Ramos (cell line): ENCODE measurements around the gene METTL24.
"Not testable (repeated sequence)": the region's sequence is repeated elsewhere in the genome, so short reads cannot be mapped to it uniquely, and the experiment has no call there.

Experiments used
- in situ Hi-C: fragments of 300-500 bp; cut with MboI; formaldehyde crosslinking; loops from one replicate; pipeline ENCODE4 v1.14.3; 2022; ENCODE audit warnings: low sequenced_read_pairs; ENCODE audit not compliant: unreplicated experiment

METTL24 gene

DNA sequence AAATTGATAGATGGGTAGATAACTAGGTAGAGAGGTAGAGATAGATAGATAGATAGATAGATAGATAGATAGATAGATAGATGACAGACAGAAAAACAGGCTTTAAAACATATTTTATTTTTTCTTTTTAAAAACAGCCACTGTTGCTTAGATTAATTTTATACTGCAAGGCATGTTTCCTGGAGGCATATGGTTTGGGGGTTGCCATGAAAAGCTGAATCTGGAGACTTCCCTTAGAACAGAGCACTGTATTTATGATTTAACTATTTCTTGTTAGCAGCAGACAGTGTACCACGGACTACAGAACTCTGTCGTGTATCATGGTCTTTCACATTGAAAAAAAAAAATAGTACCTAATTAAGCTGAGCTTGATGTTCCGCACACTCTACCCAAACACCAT is 38.8 kb downstream of the METTL24 start:
- in situ Hi-C loops = no loop called here

DNA sequence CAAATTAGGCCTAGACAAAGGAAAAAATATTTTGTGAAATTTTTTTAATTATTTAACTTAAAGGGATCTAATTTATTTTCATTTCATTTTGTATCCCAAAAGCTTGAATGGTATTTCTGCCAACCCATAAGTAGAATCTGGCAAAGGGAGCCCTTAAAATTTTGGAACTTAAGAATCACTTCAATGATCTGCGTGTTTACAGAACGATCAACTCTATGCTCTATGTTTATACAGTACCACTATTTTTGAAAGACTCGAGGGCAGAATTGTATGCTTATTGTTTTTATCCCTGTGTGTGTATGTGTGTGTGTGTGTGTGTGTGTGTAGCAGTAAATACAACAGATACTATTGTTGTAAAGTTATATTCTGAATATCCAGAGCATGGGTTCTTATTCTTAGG is 39.2 kb downstream of the METTL24 start:
- in situ Hi-C loops = no loop called here

DNA sequence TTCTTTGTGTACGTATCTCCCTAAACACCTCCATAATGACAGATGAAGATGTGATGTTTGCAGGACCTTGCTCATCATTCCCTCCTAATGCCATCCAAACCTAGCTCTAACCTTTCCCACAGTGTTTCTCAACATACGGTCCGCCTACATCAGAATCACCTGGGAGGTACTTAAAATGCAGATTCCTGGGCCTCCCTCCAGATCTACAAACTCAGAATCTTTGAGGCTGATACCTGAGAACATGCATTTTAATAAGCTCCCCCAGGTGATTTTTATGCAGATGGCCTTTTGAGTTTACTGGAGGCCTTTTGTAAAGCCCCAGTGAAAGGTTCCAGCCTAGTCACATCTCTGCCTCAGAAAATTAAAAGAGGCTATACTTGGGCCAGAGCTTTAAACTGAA is 40.5 kb downstream of the METTL24 start:
- in situ Hi-C loops = no loop called here

DNA sequence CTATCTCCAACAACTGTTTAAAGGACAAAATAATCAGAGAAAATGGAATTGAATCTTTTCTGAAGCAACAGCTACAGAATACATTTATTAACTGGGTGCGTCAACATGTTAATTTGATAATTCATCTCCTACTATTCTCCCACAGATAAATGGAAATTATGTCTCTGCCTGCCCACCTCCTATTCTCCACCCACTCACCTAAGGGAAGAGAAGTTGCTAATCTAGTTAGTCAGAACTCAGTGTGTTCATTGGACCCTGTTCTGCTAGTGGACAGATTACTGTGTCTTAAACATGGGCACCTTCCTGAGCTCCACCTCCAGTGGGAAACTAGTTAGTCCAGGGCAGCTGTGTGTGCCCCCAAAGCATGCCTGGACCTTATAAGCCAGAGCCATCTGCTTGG is 41.0 kb downstream of the METTL24 start:
- in situ Hi-C loops = no loop called here

DNA sequence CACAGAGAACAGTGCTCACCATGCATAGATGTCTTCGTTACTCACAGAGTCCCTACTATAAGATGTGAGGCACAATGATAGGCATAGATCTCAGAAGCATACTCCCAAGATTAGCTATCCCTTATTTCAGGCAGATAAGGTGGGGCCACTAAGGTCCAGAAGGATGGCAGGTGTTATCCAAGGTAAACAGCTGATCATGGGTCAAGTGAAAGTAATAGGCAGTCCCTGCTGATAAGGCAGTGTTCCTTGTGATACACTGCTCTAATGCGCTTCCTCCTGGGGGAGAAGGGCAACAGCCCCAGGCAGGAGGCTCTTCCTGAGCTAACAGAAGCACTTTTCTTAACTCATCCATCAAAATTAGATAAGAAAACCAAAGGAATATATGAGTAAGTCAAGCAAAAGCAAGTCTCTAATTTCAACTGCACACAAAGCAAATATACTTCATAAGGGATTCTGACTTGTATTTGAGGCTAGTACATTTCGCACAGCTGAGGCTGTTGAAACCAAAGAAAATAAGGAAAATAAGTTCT is 42.2 kb downstream of the METTL24 start:
- in situ Hi-C loops = no loop called here

DNA sequence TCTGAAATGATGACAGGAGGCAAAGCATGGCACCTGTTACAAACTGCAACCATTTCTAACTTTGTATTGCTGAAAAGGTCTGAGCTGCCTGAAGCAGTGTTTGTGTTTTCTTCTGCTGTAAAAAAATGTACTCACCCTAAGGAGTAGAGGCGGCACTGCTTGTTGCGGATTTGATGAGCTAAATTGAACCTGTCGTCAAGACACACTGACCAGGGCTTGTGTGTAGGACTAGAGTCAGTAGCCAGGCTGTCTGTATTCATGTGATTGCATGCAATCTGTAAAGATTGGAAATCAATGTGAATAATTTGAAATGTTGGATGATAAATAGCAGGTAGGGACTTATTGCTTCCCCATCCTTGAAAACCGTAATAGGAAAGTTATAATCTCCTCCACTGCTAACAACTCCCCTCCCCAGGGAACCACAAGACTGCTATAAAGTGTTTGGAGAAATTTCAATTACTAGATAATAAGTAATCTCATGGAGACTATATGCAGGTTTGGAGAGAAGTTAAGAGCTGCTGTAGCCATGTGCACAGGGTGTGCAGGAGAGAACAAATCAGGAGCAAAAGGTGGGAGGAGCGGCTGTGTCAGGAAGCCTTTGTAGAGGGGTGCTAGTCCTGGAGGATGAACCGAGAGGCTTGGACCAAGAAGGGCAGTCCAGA is 42.8 kb downstream of the METTL24 start:
- in situ Hi-C loops = no loop called here

DNA sequence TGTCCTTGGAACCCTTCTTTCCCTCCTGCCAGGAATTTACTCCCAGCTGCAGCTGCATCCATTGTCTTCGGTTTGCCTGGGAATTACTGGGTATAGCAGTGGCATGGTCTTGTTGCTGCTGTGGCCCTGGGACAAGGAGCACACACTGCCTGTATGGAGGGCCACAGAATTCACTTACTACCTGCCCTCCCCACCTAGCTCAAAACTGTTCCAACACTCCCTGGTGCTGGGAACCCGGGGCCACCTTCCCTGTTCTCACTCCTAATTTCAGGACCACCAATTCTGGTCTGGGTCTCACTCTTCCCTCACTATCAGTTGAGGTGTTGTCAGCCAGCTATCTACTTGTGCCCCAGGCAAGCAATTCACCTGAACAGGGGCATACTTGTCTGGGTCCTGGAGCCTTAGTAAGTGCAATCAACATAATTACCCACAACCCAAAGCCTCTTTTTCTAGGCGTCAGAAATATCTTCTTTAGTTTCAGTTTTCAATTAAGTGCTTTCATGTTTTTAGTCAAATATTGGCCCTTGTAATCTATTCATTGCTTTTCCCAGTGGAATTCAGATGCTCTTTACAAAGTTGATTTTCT is 47.2 kb downstream of the METTL24 start:
- in situ Hi-C loops = no loop called here

DNA sequence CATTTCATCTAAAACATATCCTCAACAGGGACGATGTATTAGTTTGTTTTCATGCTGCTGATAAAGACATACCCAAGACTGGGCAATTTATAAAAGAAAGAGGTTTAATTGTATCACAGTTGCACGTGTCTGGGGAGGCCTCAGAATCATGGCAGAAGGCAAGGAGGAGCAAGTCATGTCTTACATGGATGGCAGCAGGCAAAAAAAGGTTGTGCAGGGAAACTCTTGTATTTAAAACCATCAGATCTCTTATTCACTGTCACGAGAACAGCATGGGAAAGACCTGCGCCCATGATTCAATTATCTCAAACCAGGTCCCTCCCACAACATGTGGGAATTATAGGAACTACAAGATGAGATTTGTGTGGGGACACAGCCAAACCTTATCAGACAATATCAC is 48.7 kb downstream of the METTL24 start:
- in situ Hi-C loops = not testable (repeated sequence)

DNA sequence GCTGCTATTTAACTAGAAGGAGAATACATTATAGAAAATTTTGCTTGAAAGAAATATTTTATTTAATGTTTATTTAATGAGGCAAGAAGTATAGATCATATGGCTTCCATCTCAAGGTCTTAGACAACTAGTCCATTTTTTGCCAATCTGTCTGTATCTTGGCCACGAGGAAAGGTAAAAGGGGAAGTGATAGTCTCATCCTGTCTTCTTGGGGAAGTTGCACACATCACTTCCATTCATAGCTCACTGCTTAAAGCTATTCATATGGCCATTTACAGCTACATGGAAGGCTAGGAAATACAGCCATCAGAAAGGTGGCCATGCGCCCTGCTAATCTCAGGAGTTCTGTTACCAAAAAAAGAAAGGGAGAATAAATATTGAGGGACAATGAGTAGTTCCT is 50.8 kb downstream of the METTL24 start:
- in situ Hi-C loops = no loop called here

DNA sequence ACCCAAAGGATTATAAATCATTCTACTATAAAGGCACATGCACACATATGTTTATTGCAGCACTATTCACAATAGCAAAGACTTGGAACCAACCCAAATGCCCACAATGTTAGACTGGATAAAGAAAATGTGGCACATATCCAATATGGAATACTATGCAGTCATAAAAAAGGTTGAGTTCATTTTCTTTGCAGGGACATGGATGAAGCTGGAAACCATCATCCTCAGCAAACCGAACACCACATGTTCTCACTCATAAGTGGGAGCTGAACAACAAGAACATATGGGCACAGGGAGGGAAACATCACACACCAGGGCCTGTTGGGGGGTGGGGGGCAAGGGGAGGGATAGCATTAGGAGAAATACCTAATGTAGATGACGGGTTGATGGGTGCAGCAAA is 52.3 kb downstream of the METTL24 start:
- in situ Hi-C loops = not testable (repeated sequence)

DNA sequence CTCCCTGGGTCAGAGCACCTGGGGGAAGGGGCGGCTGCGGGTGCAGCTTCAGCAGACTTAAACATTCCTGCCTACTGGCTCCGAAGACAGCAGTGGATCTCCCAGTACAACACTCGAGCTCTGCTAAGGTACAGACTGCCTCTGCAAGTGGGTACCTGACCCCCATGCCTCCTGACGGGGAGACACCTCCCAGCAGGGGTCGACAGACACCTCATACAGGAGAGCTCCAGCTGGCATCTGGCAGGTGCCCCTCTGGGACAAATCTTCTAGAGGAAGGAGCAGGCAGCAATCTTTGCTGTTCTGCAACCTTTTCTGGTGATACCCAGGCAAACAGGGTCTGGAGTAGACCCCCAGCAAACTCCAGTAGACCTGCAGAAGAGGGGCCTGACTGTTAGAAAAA is 54.5 kb downstream of the METTL24 start:
- in situ Hi-C loops = not testable (repeated sequence)

DNA sequence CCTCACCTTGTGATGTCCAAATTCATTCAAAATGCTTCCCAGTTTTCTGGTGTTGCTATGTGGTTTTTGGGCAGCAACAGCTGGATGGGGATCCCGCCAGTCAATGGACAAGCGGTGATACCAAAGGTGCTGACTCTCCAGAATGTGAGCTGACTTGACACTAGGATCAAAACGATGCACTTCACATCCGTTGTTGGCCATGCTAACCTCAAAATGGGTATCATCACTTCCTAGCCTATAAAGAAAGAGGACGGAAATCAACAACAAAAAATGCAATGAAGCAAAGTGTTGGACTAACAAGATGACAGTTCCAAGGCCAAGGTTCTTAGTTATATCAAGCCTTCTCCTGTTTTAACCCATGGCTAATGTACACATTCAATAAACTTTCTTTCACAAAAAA is 59.2 kb downstream of the METTL24 start:
- in situ Hi-C loops = no loop called here

DNA sequence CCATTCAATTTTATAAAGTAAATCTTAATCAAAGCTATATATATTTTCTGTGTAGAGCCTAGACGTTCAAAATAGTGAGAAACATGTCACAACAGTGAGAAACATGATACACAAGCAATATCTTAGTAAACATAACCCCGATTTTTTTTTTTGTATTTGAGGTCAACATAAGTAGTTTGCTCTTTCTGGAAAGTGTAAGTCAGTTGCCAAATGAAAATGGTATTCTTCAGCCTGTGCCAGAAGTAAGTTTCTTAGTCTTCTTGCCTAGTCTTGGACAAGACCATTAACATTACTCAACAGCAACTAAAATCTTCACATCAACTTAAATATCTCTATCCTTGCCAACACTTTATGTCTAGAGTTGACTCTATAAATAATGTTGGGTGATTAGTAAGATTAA is 59.7 kb downstream of the METTL24 start:
- in situ Hi-C loops = no loop called here

DNA sequence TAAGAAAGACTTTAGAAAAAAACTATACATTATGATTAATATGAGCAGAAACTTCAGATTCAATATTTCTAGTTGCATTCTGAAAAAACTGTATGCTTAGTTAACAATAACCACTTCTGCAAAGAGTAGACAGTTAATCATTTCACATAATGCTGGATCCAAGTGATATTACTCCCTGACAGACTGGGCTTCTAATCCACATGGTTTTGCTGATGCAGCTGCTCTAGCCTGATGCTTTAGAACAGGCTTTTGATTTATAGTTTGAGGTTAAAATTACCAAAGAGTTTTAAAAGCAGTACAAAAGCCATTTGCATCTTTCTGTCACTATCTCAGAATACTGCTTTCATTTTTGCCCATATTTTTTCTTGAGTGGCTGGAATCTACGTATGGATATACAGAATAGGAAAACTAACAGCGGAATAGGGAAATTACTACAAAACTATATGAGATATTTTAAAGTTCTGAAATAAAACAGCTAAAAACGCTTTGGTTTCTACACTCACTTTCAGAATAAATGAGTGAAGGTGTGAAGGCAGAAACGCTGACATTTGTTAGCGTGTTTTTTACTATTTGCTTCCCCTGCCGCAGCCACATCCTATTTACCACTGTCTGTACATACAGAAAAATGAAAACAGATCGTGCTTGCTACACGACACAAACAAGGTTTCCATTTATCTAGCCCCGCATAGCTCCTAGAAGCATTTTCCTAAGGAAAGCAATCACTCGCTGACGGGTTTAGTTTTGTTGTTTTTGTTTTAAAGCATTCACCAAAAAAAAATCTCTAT is 61.7 kb downstream of the METTL24 start:
- in situ Hi-C loops = no loop called here

DNA sequence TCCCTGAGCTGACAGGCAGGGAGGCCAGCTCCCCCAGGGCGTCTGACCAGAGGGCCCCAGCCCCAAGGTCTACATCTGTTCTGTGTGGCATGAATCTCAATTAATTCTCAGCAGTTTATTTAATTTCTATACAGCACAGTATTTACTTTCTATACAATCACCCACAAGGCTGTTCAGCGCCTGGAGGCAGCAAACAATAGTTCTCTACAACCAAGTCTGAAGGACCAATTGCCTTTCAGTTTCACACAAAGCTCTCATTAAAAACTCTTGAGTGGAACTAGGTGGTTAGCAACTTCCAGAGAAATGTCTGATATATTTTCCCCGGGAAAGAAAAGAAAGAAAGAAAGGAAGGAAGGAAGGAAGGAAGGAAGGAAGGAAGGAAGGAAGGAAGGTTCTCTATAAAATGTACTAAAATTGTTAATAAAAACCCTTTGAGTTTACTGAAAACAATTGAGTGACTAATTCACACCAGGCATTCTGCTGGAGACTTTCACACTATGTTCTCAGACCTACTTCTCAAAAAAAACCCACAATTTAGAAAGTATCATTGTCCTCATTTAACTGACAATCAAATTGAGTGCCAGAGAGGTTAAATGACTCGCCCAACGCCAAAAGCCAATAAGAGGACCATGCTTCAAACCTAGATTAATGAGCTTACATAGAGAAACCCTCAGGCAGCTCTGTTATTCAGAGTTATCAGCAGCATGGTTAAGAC is 62.5 kb downstream of the METTL24 start:
- in situ Hi-C loops = no loop called here

DNA sequence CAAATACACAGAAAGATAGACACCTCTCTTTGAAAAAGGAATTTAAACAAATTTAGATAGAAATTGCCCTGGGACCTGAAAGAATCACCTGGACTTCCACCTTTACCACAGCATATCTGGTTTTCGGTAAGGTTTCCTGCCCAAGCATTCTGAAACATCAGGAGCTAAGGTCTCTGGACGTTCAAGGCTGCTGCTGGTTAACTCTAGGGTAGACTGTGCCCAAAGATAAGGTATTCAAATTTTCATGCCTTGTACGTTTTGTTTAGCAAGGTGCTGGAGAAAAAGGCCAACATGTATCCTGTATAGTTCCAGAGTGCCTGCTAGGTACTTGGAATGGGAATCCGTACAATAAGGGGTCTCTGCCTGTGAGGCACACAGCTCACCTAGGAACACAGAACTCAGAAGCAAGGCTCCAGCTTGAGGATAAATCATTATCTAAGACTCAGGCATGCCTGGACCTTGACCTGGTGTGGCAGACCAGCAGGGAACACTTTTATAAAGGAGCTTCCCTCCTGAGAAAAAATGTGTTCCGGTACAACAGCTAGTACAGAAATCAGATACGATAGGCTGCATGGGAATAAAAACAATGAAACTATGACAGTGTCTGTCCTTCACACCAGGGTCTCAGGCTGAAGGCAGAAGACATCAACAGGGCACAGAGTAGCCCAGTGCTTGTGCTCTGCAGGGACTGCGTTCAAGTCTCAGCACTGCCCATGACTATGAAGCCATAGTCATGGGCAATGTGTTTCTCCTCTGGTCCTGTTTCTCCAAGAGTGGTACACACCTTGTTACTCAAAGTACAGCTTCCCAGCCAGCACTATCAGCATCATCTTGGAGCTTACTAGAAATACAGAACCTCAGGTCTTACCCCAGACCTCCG is 70.4 kb downstream of the METTL24 start:
- in situ Hi-C loops = no loop called here

DNA sequence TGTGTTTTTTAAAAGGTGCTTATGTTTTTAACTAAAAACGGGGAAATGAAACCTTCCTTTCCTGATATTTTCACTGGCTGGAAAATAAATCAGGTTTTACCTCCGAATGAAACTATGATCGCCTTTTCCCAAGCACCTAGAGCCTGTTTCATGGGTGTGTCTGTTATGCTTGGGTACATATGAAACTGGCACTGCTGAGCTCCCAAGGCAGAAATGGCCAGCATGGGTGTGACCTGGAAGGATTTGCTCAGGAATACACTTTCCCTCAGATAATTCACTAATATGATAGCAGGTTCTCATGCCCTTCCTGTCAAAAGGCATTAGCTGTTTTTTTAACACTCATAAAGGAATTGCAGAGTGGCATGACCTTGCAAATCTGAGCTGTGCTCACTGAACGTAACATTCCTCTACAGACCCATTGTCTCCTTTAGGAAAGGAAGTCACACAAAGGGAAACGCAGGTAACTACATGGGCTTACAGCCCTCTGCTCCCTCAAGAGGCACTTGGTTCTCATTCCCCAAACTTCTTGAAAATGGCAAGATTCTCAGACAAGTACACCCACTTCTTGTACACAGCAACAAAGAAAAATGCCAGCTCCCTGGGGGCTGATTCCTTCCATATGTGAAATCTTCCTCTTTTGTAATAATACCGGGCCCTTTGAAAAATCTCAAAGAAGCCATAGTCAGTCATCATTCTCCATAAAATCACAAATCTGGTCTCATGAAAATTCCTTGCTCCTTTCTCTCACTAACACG is 72.7 kb downstream of the METTL24 start:
- in situ Hi-C loops = no loop called here

DNA sequence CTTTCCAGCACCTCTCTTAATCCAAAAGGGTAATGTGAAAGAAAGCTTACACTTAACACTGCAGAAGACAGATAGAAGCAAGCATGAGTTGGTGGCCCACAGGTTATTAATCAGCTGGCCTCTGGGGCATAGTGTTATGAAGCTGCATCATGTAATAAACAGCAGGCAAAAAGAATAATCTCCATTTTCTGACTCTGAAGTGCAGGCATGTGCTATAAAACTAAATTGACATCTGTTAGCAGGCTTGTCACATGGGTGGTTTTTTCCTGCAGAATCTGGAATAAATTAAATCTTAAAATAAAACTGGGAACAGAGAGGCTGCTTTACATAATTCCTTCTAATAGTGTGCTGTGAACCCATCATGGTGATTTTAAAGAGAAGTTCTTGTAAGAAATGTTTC is 73.3 kb downstream of the METTL24 start:
- in situ Hi-C loops = no loop called here

DNA sequence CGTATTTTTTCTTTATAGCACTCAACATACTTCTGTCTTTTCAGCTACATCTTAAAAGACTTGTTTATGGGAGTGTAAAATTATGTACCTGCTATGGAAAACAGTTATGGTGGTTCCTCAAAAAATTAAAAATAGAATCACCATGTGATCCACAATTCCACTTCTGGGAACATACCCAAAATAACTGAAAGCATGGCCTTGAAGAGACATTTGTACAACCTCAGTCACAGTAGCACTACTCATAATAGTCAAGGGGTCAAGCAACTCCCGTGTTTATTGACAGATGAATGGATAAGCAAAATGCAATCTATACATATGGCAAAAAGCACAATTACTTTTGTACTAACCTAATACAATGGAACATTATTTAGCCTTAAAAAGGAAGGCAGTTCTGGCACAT is 74.5 kb downstream of the METTL24 start:
- in situ Hi-C loops = no loop called here
